Adrenal gland (tissue), 5 donors: ENCODE results near the gene INCENP.
"Not testable (repeated sequence)": the region's sequence is repeated elsewhere in the genome, so short reads cannot be mapped to it uniquely, and the experiment has no call there.

Experiments used
- POLR2A ChIP-seq, 2 donors: fragments of 450-650 bp; IDR thresholded peaks; one replicate each; pipeline ENCODE4 v1.6.1; 2017; ENCODE audit warnings: antibody characterized with exemption in 2 of 2, mild to moderate bottlenecking in 2 of 2, moderate library complexity in 1 of 2
- TF ChIP-seq, protein P1 (sequence below), 6 experiments: fragments of 450-650 bp in 4 of 6; fragments of 200-600 bp in 2 of 6; sonication (generic) in 1 of 6; IDR thresholded peaks; 1 replicate in 5 of 6; 2 replicates in 1 of 6; pipeline versions ENCODE4 v1.5.1 to v1.8.0; 2016 to 2021; ENCODE audit warnings: antibody characterized with exemption in 6 of 6, mild to moderate bottlenecking in 2 of 6, moderate library complexity in 1 of 6
- donor health status: DM: no; HTN: no; CAD: no.

DNA sequence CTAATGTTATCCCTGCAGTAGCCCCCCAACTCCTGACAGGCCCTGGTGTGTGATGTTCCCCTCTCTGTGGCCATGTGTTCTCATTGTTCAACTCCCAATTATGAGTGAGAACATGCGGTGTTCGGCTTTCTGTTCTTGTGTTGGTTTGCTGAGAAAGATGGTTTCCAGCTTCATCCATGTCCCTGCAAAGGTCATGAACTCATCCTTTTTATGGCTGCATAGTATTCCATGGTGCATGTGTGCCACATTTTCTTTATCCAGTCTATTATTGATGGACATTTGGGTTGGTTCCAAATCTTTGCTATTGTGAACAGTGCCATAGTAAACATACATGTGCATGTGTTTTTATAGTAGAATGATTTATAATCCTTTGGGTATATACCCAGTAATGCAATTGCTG lies 73.6 kb downstream of the INCENP start:
- TF ChIP-seq, protein P1, sequence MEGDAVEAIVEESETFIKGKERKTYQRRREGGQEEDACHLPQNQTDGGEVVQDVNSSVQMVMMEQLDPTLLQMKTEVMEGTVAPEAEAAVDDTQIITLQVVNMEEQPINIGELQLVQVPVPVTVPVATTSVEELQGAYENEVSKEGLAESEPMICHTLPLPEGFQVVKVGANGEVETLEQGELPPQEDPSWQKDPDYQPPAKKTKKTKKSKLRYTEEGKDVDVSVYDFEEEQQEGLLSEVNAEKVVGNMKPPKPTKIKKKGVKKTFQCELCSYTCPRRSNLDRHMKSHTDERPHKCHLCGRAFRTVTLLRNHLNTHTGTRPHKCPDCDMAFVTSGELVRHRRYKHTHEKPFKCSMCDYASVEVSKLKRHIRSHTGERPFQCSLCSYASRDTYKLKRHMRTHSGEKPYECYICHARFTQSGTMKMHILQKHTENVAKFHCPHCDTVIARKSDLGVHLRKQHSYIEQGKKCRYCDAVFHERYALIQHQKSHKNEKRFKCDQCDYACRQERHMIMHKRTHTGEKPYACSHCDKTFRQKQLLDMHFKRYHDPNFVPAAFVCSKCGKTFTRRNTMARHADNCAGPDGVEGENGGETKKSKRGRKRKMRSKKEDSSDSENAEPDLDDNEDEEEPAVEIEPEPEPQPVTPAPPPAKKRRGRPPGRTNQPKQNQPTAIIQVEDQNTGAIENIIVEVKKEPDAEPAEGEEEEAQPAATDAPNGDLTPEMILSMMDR (IDR thresholded peaks at IDR 0.05): not testable (repeated sequence)
- TF ChIP-seq POLR2A (IDR thresholded peaks at IDR 0.05): not testable (repeated sequence)
